Sciatic nerve (tissue), 2 donors: ENCODE results near the gene GPR39. TPM values are rescaled to one million over a fixed set of nuclear protein-coding genes. Genes with fewer than 3 reads are reported as not detected.

Experiments used
- ATAC-seq: fragments of 200-7000 bp; cut with Tn5 transposase; one replicate; pipeline ENCODE4 v1.9.1; 2020; ENCODE audit warnings: mild to moderate bottlenecking, moderate library complexity
- DNase-seq: peaks from one replicate; pipeline ENCODE4 v3.0.0-alpha.2; 2020; ENCODE audit warnings: low spot score
- intact Hi-C: fragments of 100-400 bp; cut with DNase I; formaldehyde crosslinking; loops from one replicate; pipeline ENCODE4 v1.14.2; 2022
- total RNA-seq: library from RNA; stranded (reverse); fragmentation: NEBNext Ultra II Directional; extraction: Animal tissue kit (Norgen Biotek cat#: 25700); gene quantifications from one replicate; pipeline ENCODE4 v1.2.1, GENCODE V29; 2021
- donor health status: DM: no; HTN: no; CAD: no.
- donor health status: DM: no; HTN: no; CAD: no.

GPR39 gene
- total RNA-seq, 1 donor from 2014 or later: 0.31 TPM

- DNase-seq (no peak), ATAC-seq (no peak)
These were observed 21.5 kb downstream of the GPR39 start for GRCh38 chr2:132437852-132438669.

DNA sequence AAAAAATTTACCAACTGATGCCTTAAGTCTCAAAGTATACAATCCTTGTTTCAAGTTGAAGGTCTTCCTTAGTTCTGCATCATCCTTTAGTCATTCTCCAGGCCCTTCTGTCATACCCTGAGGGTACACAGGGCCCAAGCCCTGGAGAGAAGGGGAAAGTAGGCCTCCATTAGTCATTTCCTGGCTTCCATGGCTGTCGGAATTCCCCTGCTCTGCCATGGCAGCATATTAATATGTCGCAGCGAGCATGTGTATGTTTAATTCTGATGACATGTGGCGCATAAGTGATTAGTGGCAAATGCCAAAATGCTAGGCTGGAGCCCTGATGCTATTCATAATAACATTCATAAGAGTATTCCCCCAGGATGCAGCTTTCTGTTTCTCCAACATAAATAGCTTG lies 22.1 kb downstream of the GPR39 start:
- DNase-seq (no peak), ATAC-seq (no peak)
- intact Hi-C loops: no loop called here

More at GRCh38 chr2:132437852-132438669, 21.5 kb downstream of the GPR39 start:
- intact Hi-C loops: no loop called here

DNA sequence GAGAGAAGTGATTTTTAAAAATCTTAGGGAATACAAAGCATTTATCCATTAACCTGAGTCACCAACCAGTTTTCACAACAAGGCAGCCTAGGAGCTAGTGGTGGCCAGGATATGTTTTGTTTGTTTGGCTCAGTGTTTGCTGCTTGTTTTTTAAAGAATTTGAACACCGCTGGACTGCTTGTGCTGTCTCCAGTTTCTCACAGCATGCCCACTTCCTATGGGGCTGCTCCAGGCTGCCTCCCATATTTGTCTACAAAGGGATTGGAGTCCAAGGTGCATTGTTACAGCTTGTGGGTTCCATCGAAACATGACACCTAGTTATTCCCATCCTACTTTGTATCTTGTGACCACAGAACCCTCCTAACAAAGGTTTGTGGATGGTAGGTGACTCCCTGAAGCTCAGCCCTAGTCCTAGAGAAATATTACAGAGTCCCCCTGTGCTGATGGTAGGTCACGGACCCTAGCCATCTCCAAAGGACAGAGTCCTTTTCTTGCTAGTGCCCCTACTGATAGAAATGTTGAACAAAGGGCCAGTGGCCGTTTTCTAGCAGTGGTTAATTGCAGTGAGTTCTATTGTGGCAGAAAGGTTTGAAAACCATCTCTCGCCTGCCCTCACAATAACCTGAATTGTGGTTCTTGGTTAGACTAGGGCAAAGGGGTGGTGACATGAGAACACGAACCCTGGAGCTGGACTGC lies 23.2 kb downstream of the GPR39 start:
- intact Hi-C loops: no loop called here
- ATAC-seq (no peak), DNase-seq (no peak)

DNA sequence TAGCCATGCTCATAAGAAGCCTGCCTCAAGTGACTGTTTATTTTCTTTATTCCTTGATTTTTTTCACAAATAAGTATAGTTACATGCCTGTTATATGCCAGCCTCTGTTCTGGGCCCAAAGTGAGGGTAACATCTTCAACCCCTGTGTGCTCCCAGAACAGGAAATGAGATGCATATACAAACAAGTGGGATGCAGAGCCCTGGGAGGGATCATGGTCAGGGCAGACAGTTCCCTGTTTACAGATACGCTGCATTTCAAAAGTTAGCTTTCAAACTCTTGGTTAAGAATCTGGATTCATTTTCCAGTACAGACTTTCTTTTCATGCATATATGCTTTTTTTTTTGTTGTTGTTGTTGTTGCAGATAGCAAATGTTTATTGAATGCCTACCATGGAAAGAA lies 24.4 kb downstream of the GPR39 start:
- DNase-seq (no peak), ATAC-seq (no peak)
- intact Hi-C loops: no loop called here

DNA sequence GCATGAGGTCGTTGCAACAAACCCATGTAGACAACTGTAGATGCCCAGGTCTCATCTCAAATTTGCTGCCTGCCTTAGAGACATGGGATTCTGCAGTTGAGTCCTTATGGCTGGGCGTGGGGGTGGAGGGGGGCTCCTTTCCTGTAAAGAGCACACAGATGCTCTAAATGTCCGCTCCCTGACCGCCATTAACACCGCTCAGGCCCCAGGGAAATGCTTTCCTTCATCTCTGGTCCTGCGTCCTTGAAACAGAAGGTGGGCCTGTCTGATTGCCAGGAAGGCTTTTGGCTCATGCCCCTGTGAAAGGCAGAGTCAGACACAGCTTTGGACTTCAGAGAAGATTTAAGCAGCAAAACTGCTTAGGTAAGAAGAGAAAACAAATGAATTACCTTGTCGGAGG lies 25.7 kb downstream of the GPR39 start:
- DNase-seq: no peak
- intact Hi-C loops: no loop called here
- ATAC-seq: no peak

DNA sequence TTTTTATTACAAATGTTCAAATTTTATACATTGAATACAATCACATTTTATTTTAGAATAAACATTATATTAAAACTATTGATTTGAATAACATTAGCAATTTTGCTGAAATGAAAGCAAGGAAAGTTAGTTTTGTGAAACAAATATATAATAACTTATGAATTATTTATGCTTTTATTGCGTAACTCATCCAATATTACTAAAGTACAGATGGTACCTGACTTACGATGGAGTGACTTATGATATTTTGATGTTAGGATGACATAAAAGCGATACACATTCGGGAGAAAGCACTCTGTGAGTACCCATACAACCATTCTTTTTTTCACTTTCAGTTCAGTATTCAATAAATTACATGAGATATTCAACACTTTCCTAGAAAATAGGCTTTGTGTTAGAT lies 26.5 kb downstream of the GPR39 start:
- intact Hi-C loops: no loop called here
- DNase-seq (no peak), ATAC-seq (no peak)

- ATAC-seq (no peak), DNase-seq (no peak)
- intact Hi-C loops: no loop called here
These were observed 29.8 kb downstream of the GPR39 start for GRCh38 chr2:132446444-132446843.

DNA sequence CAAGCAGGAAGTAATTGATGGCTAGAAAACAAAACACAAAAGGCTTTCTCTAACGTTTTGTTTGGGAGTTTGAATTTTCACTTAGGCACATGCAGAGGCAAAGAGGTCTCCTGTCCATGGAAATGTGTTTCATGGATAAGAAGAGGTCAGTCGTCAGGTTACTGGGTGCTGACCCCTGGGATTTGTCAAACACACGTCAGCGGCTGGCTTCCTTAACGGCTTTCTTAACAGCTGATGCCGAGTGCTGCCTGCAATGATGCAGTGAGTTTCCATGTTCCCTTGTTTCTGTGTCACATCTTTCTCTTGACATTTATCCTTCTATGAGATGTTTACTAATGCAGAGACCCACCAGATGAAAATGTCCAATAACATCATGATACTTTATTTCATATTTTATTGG lies 31.7 kb downstream of the GPR39 start:
- no peak for ATAC-seq
- no peak for DNase-seq
- intact Hi-C loops: no loop called here

DNA sequence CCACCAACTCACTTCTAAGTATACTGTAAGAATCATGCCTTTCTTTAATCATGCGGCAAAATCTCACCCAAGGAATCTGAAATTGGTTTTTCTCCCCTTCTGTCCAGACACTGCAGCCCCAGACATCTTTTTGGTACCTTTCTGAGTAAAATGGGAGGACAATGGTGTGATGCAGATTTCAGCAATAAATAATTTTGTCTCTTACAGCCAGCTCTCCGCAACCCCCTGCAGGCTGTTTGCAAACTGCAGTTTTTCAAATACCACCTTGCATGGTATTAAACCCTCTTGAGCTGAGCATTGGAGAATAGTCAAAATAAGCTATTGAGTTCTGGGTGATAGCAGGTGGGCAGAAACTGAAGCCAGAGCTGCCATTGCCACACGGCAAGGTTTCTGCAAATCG lies 32.2 kb downstream of the GPR39 start:
- ATAC-seq (peak; percentile 32), DNase-seq (no peak)
- intact Hi-C loops: no loop called here

DNA sequence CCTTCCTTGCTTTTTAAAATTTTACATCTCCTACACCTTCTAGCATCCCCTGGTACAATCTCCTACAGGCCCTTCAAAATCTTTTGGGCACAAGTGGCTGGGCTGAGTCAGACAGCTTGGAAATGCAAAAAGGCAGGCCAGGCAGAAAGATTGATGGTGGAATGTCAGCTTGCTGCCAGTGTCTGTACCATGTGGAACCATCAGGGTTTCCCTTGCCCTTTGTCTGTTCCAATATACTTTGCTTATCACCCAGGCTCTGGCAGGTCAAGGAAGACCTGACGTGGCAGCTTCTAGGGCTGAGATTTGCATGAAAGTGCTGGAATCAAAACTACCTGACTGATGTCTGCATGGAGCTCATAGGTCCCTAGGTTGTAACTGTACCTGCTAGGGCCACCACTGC lies 33.3 kb downstream of the GPR39 start:
- no peak for ATAC-seq
- intact Hi-C loops: no loop called here
- DNase-seq: no peak

DNA sequence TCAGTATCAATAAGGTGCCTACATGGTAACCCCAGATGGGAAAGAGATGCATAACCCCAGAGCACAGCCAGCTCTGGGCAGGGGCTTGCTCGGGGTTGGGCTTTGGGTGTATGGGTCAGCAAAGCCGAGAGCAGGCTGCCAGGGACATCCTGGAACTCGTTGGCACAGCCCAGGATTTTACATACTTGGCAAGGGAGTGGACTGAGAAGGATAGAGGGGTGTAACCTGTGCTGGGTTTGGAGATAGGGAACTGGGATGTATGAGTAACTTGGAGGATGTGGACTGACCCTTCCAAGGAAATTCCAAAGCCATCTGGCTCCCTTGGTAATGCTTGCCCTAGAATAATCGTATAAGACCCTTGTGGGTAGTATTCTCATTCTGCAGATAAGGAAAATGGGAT lies 44.2 kb downstream of the GPR39 start:
- intact Hi-C loops: no loop called here
- no peak for DNase-seq
- peak; percentile 10 for ATAC-seq

DNA sequence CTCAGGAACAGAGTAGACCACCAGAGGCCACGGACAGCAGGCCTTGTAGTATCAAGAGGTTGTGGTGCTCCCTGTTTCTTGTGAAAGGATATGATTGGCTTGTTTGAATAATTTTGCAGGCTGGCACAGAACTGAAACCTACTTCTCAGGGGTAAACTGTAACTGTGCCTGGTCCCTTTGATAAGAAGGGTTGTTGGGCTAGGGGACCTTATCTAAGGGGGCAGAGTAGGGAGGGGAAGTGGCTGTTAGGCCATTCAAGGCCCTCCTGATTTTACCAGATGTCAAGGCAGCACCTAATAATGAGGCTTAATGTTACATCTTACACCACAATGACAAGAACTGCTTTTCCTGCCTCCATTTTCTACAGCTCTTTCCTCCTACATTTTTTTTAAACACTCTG lies 45.6 kb downstream of the GPR39 start:
- ATAC-seq: no peak
- no peak for DNase-seq
- intact Hi-C loops: no loop called here

DNA sequence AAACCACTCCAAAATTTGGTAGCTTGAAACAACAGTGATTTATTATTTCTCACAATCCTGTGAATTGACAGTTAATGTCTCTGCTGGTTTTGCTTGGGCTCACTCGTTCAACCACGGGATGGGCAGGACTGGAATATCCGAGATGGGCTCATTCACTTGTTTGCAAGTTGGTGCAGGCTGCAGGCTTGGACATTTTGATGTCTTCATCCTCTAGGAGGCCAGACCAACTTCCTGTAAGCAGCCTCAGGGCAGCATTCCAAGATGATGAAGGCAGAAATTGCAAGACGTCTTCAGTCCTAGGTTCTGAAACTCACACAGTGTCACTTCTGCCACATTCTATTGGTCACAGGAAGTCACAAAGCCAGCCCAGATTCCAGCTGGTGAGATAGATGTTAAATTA lies 47.1 kb downstream of the GPR39 start:
- intact Hi-C loops: no loop called here
- ATAC-seq (no peak), DNase-seq (no peak)

GRCh38 chr2:132465917-132466316 lies 49.3 kb downstream of the GPR39 start:
- DNase-seq (no peak), ATAC-seq (no peak)
- intact Hi-C loops: no loop called here

DNA sequence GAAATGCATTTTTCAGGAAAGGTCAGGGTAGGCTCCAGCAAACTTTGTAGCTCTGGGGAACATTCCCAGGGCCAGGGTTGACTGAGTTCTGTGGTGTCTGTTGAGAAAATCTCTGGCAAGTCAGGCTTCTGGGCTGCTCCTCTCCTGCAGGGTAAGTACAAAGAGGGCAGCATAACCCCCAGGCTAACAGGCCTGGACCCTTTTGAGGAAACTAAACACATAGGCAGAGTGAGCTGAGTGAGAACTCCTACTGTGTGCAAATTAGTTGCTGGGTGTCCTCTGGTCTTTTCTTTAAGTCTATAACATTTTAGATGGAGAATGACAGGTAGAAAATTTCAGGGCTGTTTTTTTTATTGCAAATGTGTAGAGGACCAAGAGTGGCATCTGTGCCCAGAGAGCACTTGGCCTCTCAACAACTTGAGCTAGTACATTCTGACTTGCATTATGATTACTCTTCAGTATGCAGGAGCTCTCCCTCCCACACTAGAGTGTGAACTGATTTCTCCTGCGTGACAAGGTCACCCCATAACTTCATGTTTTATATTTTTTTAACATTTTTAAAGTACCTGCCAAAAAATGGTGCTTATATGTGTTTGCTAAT lies 49.9 kb downstream of the GPR39 start:
- ATAC-seq: no peak
- no peak for DNase-seq
- intact Hi-C loops: no loop called here

DNA sequence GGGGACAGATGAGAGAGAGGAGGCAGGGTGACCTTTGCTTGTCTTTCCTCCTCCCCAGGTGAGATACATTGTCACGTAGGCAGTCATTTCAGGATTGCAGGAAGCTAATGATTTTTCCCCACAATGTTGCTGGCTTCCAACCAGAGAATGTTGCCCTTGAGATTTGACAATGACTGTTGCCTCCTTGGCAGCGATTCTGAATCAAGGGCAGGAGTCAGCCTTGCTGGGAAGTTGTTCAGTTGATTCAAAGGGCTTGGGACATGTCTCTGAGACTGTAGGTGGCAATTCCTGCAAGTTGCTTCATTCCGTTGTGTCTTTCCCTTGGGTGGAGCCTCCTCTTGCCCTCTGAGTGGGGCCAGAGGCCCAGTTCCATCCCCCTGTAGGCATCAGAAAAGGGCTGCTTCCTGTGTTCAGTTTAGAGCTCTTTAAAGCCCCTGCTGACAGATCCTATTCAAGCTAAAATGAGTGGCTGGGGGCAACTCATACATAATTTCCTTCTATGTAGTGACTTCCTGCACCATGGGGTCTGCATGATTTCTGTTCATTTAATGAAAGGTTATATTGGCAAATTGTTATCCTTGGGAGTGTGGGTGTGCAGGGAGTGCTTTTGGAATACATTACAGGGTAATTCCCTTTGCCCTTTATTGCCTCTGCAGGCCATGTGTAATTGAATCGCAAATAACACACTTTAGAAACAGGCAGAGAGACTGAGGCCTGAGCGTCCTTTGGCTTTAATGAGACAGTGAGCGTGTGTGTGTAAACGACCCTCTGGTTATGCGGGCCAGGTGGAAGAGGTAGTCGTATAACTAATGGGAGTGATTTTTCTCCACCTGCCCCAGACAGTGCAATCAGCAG lies 52.4 kb downstream of the GPR39 start:
- ATAC-seq: no peak
- DNase-seq: no peak
- intact Hi-C loops: no loop called here

DNA sequence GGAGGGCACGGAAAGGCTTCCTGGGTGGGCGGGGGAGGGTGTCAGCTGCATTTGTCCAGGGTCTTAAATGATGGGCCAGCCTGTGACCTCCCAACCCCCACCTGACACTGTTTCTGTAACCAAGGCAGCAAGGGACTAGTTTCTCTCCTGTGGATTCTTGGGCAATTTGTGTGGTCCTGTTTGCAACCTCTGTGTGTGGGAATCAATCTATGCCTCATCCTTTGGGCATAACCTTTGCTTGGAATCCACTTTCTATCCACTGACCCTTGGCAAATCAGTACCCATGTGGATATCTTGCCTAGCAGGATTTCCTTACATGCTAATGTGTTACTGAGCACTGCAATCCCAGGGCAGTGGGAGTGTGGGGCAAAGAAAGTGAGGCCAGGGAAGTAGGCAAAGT lies 54.1 kb downstream of the GPR39 start:
- ATAC-seq: no peak
- intact Hi-C loops: no loop called here
- DNase-seq: no peak

DNA sequence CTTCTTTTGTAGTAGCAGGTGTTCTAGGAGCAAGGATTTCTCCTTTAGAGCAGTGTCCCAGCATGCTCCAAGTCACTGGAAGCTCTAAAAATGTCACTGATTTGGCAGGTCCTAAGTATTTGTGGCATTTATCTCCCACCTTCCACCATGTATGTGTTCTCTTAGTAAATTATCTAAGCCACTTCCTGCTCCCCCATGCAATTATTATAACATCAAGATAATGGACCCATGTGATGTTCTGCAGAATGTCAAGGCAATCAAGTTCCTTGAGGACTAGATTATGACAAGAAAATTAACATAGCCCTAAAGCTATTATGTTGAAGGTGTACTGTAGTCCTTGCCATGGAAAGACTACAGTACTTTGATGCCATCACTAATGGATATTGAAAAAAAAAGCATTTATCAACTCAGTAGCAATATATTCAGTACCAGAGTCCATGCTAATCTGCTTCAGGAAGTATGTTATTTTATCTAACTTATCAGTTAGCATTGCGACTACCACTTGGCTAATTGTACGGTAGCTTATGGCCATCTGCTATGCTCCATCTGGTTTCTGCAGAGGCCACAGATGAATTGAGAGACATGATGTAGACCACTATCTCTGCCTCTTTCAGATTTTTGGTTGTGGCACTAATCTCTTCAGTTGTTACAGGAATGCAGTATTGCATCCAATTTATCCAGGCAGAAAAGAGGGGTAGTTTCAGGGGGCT lies 56.7 kb downstream of the GPR39 start:
- ATAC-seq (no peak), DNase-seq (no peak)
- intact Hi-C loops: no loop called here

- ATAC-seq (no peak), DNase-seq (no peak)
- intact Hi-C loops: no loop called here
These were observed 59.0 kb downstream of the GPR39 start for GRCh38 chr2:132475615-132476014.
